Stimulated activated CD4-positive, alpha-beta T cell treated with anti-CD3 and anti-CD28 coated beads, Interleukin-1b, Interleukin-23, amount 100 ng/mL, for 1 hour (primary cell): ENCODE results near the gene DUSP8.
"Not testable (repeated sequence)": the region's sequence is repeated elsewhere in the genome, so short reads cannot be mapped to it uniquely, and the experiment has no call there.

Source experiments
- DNase-seq, 2 donors: peaks; one replicate each; pipeline ENCODE4 v3.0.0-alpha.2; 2020; ENCODE audit warnings: low read depth in 2 of 2

Gene DUSP8

DNA sequence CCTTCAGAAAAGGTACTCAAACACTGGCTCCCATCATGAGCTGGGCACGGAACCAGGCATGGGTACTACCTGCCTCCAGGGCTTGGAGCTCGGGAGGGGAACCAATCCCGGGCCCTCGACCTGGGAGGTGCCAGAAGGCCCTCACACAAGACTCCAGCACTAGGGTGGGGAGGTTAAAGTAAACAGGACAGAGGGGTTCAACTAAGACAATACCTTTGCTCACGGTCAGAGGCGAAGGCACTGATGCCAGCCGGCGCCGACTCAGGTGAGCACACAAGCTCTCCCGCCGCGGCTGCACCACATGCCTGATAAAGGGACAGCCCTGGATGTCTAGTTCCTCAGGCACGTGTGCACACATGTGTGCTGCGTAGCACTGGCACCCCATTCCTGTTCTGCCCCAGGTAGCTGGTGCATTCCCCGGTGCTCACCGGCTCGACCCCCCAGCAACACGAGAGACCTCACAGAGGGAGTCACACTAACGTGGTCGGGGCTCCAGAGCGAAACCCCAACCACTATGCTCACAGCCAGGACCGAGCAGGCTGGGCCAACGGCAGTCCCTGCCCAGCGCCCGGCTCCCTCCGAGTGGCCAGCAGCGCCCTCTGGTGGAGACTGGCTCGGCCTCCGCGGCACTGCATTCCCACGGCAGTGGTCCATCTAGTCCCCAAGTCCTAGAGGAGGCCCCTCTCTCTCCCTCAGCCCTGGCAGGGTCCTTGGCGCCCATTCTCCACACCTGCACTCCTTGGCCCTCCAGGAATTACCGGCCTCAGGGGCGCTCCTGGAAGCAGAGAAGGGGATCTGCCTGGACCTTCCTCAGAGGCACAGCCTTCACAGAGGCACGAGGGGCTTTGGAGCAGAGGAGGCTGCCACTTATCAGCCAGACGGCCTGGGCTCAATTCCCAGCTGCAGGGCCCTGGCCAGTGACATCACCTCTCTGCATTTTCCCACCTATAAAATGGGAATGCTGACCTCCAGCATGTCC is 56.7 kb downstream of the DUSP8 start:
- peak; percentile 42 to 69 for DNase-seq

DNA sequence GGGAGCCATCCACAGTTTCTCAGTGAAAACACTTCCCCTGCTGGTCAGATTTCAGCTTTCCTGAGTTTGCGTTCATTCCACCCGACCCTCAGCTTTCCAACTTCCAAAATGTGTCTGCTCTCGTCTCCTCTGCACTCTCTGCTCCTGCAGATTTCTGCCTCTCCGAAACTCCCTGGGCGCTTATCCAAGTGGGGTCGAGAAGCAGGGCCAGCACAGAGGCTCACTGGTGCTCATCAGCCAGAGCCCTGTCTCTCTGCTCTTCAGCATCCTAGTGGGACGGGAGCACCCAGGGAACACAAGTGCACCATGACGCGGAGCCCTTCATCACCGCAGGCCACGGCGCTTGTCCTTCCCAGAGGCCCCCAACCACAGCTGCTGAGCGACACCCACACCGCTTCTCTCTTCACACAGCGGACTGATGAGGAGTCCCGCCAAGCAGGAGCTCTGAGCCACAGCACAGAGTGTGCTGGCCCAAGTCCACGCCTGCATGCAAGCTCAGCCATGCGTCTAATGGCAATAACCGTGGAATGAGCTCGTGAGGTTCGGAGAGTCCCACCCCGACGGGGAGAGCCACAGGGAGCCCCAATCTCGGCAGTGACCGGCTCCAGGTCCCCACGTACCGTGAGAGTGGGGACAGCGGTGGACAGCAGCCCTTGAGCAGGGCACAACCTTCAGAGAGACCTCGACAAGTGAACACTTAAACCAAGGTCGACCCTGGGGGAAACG is 57.6 kb downstream of the DUSP8 start:
- no peak for DNase-seq

DNA sequence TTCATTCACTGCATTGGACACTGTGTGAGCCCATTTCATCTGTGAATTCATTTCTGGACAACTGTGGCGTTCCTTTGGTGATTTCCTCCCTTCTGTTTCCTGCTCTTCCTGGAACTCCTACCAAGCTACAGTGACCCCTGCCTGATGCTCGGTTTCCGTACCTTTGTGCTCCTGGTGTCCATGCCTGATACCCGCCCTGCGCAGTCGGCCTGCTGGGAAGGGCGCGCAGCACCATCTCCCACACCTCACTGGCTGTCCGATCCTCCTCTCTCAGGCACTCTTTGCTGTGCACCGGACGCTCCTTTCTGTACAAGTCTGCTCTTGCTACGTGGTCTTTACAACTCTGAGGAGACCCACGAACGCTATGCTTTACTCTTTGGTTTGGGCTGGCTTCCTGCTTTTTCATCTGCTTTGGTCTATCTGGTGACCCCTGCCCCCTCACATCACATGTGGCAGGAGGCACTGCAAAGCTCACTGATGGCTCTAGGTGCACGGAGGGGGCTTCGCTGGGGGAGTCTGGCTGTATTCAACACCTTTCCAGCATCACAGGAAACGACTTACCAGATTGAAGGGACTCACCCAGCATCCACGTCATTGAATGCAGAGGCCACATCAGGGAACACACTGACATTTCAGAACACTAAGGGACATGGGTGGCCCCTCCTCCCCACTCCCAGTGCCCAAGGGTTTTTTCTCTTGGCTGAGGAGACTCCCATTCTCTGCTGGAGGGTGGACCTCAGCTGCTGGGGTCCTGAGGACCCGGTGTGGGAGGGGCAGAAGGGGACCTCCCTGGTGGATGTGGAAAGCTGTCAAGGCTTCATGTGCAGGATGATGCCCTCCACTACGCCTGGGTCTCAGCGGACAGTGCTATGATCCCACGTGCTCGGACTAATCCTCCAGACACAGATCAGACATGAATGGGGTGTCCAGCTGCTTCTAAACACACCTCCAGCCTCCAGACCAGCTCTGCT is 58.5 kb downstream of the DUSP8 start:
- DNase-seq = no peak

DNA sequence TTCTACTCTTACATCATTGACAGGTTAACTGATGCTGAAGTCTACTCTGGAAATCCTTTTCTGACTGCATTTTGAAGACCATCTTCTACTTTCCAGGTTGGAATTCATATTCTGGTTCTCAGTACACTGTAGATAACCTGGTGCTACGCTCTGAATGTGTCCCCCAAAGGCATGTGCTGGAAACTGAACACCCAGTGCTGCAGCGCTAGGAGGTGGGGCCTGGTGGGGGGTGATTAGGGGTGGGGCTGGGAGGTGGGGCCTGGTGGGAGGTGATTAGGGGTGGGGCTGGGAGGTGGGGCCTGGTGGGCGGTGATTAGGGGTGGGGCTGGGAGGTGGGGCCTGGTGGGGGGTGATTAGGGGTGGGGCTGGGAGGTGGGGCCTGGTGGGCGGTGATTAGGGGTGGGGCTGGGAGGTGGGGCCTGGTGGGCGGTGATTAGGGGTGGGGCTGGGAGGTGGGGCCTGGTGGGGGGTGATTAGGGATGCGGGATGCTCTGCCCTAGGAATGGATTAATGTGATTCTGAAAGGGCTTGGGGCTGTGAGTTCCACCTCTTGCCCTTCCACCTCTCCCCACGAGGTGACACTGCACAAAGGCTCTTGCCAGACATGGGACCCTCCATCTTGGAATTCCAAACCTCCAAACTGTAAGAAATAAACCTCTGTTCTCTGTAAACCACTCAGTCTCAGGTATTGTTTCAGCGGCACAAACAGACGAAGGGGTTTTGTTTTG is 59.4 kb downstream of the DUSP8 start:
- DNase-seq = not testable (repeated sequence)

DNA sequence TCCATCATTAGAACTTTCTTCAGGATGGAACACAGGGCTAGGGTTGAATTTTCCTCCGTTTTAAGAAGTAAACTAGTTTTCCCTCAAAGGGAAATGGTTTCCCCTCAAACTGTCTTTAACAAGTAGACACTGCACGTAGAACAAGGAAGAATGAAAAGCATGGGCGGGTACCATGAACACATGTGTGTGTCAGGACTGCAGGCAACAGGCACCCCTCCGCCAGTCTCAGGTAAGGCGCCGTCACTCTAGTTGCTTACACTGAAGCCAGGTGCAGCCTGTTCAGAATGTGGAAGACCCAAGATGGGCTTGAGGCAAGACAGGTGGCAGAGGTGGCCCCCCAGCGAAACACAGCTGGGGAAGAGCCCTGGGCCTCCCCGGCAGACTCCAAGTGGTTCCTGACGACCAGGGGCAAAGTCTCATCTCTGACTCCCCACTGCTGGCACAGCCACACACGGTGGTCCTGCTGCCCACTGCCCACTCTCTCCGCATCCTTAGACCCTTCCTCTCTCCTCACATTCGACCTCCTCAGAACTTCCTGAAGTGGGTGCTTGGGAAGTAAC is 60.1 kb downstream of the DUSP8 start:
- DNase-seq = no peak

DNA sequence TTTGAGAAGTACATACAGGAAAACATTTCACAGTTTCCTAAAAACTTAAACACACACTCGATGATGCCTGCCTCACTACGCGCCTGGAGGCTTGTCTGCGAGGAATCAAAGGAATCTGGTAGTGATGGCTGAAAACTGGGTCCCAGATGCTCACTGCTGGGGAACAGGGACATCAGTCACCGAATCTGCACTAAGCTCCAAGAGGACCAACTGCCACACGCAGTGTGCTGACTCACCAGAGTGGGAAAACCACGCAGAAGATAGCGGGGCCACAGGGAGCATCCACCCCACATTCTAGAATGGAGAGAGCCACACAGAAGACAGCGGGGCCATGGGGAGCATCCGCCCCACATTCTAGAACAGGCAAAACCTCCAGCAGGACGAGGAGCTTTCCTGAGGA is 61.1 kb downstream of the DUSP8 start:
- DNase-seq = no peak

DNA sequence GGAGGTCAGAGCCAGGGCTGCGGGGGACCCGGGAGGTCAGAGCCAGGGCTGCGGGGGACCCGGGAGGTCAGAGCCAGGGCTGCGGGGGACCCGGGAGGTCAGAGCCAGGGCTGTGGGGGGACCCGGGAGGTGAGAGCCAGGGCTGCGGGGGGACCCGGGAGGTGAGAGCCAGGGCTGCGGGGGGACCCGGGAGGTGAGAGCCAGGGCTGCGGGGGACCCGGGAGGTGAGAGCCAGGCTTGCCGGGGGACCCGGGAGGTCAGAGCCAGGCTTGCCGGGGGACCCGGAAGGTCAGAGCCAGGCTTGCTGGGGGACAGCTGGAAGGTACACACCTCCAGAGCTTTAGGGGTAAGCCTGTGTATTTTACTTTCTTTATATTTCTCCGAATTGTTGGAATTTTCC is 61.7 kb downstream of the DUSP8 start:
- not testable (repeated sequence) for DNase-seq

DNA sequence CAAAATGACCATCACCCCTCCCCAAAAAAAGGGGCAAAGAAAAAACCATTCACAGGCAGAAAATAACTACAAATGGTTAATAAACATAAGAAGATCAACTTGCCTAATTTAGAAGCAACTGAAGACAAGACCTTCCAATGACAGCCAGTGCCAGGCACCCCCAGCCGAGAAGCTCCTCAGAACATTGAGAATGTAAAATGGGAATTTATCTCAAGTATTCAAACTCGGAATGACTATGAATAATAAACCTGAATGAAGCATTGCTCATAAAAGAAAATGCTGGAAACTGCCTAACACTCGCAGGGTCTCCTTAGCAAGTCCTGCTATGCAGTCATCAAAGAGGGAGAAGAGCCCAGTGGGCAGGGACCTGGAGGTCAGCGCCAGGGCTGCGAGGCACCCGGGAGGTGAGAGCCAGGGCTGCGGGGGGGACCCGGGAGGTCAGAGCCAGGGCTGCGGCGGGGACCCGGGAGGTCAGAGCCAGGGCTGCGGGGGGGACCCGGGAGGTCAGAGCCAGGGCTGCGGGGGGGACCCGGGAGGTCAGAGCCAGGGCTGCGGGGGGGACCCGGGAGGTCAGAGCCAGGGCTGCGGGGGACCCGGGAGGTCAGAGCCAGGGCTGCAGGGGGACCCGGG is 62.3 kb downstream of the DUSP8 start:
- no peak for DNase-seq

DNA sequence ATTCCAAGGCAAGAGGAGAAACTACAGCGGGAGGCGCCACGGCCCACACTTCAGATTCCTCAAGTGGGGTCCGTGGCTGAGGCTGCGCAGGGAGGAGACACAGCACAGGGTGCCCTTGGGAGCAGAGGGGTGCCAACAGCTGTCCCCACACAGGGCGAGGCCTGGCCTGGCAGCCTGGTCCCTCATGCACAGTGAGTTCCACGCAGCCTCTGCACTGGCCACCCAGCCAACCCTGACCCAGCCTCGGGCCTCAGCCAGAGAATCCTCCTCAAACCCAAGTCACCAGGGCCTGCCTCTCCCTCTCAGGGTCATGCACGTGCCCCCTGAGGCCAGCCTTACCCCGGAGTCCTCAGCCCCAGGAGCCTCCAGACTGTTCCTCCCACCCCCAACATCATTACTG is 63.1 kb downstream of the DUSP8 start:
- DNase-seq = no peak

DNA sequence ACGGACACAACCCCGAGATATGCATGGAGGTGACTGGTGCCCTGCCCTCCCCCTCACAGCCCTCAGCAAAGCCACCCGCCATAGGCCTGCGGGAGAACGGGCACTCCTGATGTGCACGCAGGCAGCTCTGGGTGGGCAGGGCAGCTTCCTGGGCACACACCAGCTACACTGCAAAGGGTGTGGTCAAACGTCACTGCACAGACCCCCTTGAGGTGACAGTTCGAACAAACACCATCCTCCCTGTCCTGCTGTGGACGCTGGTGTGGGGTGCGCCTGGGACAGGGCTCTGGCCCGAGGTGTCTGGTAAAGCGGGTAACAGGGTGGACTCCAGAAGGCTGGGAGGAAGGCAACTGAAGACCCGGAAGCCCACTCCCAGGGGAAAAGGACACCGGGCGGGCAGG is 63.6 kb downstream of the DUSP8 start:
- DNase-seq = no peak

DNA sequence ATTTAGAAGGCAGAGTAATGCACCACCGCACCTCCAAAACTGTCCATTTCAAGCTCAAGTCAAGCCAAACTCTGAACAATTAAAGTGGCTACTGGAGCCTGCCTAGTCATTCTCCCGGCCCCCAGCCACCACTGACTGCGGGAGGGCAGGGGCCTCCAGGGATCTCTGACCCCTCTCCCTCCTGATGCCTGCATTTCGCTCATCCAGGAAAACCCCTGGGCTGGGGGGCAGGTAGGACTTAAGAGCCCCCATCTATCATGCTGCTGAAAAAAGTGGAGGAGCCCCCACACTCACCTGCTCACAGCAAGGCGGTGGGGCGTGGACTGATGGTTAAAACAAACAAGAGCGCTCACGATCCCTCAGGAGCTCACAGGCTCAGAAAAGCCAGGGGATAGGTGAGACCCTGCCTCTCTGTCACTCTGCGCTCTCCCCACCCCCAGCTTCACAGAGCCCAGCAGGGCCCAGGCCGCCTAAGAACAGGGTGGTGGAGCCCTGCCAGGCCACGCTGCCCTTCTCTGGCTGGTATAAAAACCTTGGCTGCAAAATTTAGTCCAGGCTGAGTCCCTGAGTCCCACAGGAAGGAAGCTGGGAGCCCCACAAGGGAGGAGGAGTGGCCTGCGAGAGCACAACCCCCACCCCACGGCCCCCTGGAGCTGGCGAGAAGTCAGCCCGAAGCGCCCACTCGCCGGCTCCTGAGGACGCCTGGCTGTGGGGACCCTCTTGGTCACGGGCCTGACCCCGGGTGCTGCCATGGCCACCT is 64.5 kb downstream of the DUSP8 start:
- DNase-seq = no peak

DNA sequence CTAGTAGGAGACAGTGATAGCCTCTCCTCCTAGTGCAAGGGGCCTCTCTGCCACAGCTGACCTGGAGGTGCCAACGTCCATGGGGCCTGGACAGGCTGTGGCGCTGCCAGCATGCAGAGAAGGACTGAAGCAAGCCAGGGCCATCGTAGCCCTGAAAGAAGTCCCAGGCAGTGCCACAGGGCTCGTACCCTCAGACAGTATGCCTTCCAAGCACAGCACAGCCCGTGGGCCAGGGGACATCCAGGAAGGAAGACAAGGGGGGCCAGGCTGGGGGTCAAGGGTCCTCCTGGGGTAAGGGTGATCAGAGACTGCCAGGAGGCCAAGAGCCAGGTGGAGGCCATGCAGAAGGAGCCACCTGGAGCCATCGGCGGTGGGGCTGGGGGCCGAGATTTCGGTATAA is 65.1 kb downstream of the DUSP8 start:
- no peak for DNase-seq

DNA sequence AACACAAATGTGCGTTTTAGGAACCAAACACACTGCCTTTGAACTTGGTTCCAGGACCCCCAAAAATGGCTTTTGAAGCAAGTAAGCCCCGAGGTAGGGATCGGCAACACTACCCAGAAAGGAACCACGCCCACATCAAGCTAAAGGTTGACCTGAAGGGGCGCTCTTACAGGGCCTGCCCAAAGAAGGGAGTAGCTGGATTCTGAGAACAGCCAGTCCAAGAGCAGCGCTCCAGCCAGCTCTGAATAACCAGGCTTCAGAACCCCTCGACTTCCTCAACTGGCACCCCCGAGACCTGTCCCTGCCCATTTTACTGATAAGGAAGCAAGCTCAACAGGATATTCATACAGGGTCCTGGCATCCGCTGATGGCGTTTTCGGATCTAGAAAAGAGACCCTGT is 66.6 kb downstream of the DUSP8 start:
- DNase-seq = no peak

DNA sequence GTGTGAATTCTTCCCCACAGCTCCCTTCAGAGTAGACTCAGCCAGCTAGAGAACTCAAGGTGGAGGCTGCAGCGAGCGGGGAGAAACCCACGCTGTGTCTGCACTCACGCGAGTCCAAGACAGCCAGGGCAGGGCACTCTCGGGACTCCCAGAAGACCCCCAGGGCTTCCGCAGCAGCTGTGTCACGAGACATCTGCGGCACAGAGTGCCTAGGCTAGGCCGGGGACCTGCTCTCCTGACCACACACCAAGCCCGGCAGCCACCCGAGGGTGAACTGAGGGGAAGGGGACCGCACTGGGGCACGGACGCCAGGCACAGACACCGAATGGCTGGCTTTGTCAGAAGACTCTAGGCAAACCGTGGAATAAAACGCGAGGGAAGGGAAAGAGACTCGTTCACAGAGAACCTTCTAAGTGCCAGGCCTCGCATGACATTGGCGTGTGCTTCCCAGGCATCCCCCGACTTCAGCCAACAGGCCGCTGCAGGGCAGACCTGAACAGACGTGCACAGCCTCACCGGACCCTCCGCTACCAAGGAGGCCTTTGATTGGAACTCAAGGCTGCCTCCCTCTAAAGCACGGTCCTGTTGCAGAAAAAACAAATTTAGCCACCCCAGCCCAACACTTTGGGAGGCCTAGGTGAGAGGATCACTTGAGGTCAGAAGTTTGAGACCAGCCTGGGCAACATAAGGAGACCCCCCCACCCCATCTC is 67.3 kb downstream of the DUSP8 start:
- no peak for DNase-seq

DNA sequence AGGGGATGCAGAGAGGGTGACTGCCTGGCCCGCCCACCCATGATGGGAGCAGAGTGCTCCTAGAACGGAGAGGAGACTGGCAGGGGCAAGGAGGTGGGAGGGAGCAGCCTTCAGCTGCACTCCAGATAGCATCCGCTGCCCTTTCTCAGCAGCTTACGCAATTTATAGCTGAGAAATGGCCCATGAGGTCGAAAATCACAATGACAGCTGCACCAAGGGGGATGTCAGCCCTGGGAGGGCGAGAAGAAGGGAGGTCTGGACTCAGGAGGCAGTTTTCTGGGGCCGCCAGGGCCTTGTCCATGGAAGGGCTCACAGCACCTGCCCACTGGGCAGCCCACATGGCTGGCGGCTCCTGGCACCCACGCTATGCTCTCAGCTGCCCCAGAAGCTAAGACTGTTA is 67.9 kb downstream of the DUSP8 start:
- DNase-seq = no peak
